Measurements from ENCODE around the gene MMP27. TPM values are rescaled to one million over a fixed set of nuclear protein-coding genes. Genes with fewer than 3 reads are reported as not detected.

Gene MMP27
- total RNA-seq, 1 experiment from 2014 or later: not detected

- H3K27ac ChIP-seq (ENCODE audit: insufficient read length, low read depth, low read length): no peak overlapping the region
- no peak for DNase-seq
- no peak overlapping the region for H3K9ac ChIP-seq (ENCODE audit: extremely low read depth, insufficient read length, low read length)
- H2BK20ac ChIP-seq (ENCODE audit: low read depth, low read length, poor library complexity, severe bottlenecking): no peak overlapping the region
- H2BK120ac ChIP-seq (ENCODE audit: low read depth, low read length, poor library complexity, severe bottlenecking): no peak overlapping the region
- H3K4ac ChIP-seq (ENCODE audit: low read depth, low read length): no peak overlapping the region
- no peaks in the 10 kb centered on the region for H3K9me3 ChIP-seq (ENCODE audit: control insufficient read depth, low read depth, low read length)
- no peak overlapping the region for H4K8ac ChIP-seq (replicated peaks; ENCODE audit: insufficient read length, low read depth, low read length)
- H3K79me2 ChIP-seq (ENCODE audit: insufficient read depth, low read length): no peaks in the 10 kb centered on the region
- no peak overlapping the region for H3K4me2 ChIP-seq (ENCODE audit: insufficient read depth, insufficient read length, low read length)
- no peaks in the 10 kb centered on the region for H4K20me1 ChIP-seq (ENCODE audit: control insufficient read depth, insufficient read depth, insufficient read length)
- H4K5ac ChIP-seq (ENCODE audit: insufficient read length, low read depth, low read length): no peak overlapping the region
- no peak overlapping the region for H2BK12ac ChIP-seq (ENCODE audit: insufficient read length, low read depth, low read length)
- Mint-ChIP-seq H3K27ac (no peak overlapping the region), H3K9me3 (peaks cover 3% of the 10 kb centered on the region in 2 experiments; a peak in 2 of 5 replicates), H3K27me3 (ENCODE audit: low read depth) (no peaks in the 10 kb centered on the region), H3K4me3 (no peak overlapping the region), H3K4me1 (no peaks in the 10 kb centered on the region), H3K36me3 (ENCODE audit: insufficient read depth in 1 of 3, low read depth in 3 of 3) (no peaks in the 10 kb centered on the region; a peak in 1 of 7 replicates)
- no peak overlapping the region for H2AK5ac ChIP-seq (ENCODE audit: insufficient read length, low read length)
- no peak overlapping the region for H3T11ph ChIP-seq (ENCODE audit: low read length)
- TF ChIP-seq, protein P1, sequence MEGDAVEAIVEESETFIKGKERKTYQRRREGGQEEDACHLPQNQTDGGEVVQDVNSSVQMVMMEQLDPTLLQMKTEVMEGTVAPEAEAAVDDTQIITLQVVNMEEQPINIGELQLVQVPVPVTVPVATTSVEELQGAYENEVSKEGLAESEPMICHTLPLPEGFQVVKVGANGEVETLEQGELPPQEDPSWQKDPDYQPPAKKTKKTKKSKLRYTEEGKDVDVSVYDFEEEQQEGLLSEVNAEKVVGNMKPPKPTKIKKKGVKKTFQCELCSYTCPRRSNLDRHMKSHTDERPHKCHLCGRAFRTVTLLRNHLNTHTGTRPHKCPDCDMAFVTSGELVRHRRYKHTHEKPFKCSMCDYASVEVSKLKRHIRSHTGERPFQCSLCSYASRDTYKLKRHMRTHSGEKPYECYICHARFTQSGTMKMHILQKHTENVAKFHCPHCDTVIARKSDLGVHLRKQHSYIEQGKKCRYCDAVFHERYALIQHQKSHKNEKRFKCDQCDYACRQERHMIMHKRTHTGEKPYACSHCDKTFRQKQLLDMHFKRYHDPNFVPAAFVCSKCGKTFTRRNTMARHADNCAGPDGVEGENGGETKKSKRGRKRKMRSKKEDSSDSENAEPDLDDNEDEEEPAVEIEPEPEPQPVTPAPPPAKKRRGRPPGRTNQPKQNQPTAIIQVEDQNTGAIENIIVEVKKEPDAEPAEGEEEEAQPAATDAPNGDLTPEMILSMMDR (conservative IDR thresholded peaks at IDR 0.05): no peak
- WGBS (ENCODE audit: extremely low coverage, insufficient read length, low lambda C conversion rate): no CpG with 5 or more reads among the region's 16 CpGs
- no peak overlapping the region for H3K14ac ChIP-seq (ENCODE audit: insufficient read depth, low read length)
- H3K18ac ChIP-seq (ENCODE audit: insufficient read length, low read depth, low read length): no peak overlapping the region
- H2BK15ac ChIP-seq (ENCODE audit: low read depth, low read length): no peak overlapping the region
- H2AFZ ChIP-seq (ENCODE audit: low read length): no peak overlapping the region
- H3K79me1 ChIP-seq (ENCODE audit: insufficient read depth, low read depth, low read length, poor library complexity, severe bottlenecking): no peaks in the 10 kb centered on the region
- no peaks in the 10 kb centered on the region for H3K27me3 ChIP-seq (ENCODE audit: insufficient read depth, low read length)
- H2BK5ac ChIP-seq (ENCODE audit: insufficient read length, low read length): no peak overlapping the region
- no peak overlapping the region for H3K23ac ChIP-seq (ENCODE audit: insufficient read length, low read depth, low read length)
- H4K91ac ChIP-seq (ENCODE audit: insufficient read length, low read depth, low read length): no peak overlapping the region
- no peaks in the 10 kb centered on the region for H3K23me2 ChIP-seq (ENCODE audit: insufficient read length, low read depth, low read length, poor library complexity, severe bottlenecking)
- no peaks in the 10 kb centered on the region for H3K4me1 ChIP-seq (ENCODE audit: insufficient read depth, low read length)
- no peak overlapping the region for H3K56ac ChIP-seq (ENCODE audit: insufficient read length, low read depth, low read length)
Measured at GRCh38 chr11:102653744-102654291, 51.8 kb downstream of the MMP27 start.
